B cell (primary cell): Measurements from ENCODE around the gene KLF11. TPM values are rescaled to one million over a fixed set of nuclear protein-coding genes. Genes with fewer than 3 reads are reported as not detected.

Experiments
- ATAC-seq: fragments of 200-7000 bp; cut with Tn5 transposase; one replicate; pipeline ENCODE4 v1.10.0; 2021; ENCODE audit warnings: low read depth, mild to moderate bottlenecking, moderate number of reproducible peaks, moderate library complexity
- CTCF ChIA-PET: fragments of 350-600 bp; sonication (Branson Sonifier 250); formaldehyde crosslinking; loops from one replicate; lab custom pipeline; 2021; ENCODE audit warnings: antibody characterized with exemption, inconsistent platforms; lab: Charles Lee
- POLR2A ChIA-PET: fragments of 350-600 bp; sonication (Branson Sonifier 250); formaldehyde crosslinking; loops from one replicate; lab custom pipeline; 2021; ENCODE audit warnings: antibody characterized with exemption; lab: Charles Lee
- DNase-seq: peaks from one replicate; pipeline ENCODE4 v3.0.0; 2013
- H2AFZ ChIP-seq: 2 replicates; pipeline ENCODE4 v1.6.1; 2012; ENCODE audit warnings: mild to moderate bottlenecking, low read depth, low read length; ENCODE audit not compliant: insufficient read depth, poor library complexity, severe bottlenecking
- H3K27ac ChIP-seq, 2 donors: 1 replicate in 1 of 2; 2 replicates in 1 of 2; pipeline ENCODE4 v1.5.1; 2012 to 2013; ENCODE audit warnings: low read length in 2 of 2, mild to moderate bottlenecking in 2 of 2, moderate library complexity in 1 of 2
- H3K27me3 ChIP-seq, 4 experiments: fragments of 200-600 bp in 1 of 4; sonication (generic) in 1 of 4; replicated peaks in 1 of 4; 1 replicate in 2 of 4; 2 replicates in 2 of 4; pipeline versions ENCODE4 v1.6.1 to v1.7.0; 2013 to 2016; ENCODE audit warnings: low read length in 3 of 4, mild to moderate bottlenecking in 2 of 4, mixed read lengths in 1 of 4, moderate library complexity in 1 of 4; ENCODE audit not compliant: insufficient read depth in 4 of 4, control insufficient read depth in 3 of 4; ENCODE audit errors: control extremely low read depth in 1 of 4
- H3K36me3 ChIP-seq, 2 experiments: replicated peaks in 1 of 2; 1 replicate in 1 of 2; 2 replicates in 1 of 2; pipeline versions ENCODE4 v1.6.1 to v1.7.1; 2013; ENCODE audit warnings: low read length in 1 of 2; ENCODE audit not compliant: insufficient read depth in 2 of 2, control insufficient read depth in 1 of 2; ENCODE audit errors: control extremely low read depth in 1 of 2, extremely low read depth in 1 of 2
- H3K4me1 ChIP-seq, 2 donors: fragments of 200-600 bp in 1 of 2; sonication (generic) in 1 of 2; 1 replicate in 1 of 2; 2 replicates in 1 of 2; pipeline versions ENCODE4 v1.5.1 to v1.6.1; 2013 to 2017; ENCODE audit warnings: low read length in 2 of 2; ENCODE audit not compliant: control insufficient read depth in 2 of 2, insufficient read depth in 2 of 2
- H3K4me2 ChIP-seq: replicated peaks from 2 replicates; pipeline ENCODE3; 2012; ENCODE audit warnings: mild to moderate bottlenecking, low read depth, low read length; ENCODE audit not compliant: poor library complexity, severe bottlenecking
- H3K4me3 ChIP-seq, 5 experiments: fragments of 200-600 bp in 1 of 5; sonication (generic) in 1 of 5; 1 replicate in 3 of 5; 2 replicates in 2 of 5; pipeline versions ENCODE4 v1.5.1 to v1.7.0; 2011 to 2016; ENCODE audit warnings: low read length in 4 of 5, mild to moderate bottlenecking in 4 of 5, low read depth in 2 of 5, control low read depth in 1 of 5, moderate library complexity in 1 of 5; ENCODE audit not compliant: insufficient read depth in 1 of 5; ENCODE audit errors: control extremely low read depth in 1 of 5, extremely low read depth in 1 of 5
- H3K79me2 ChIP-seq: fragments of 200-600 bp; sonication (generic); one replicate; pipeline ENCODE4 v1.6.0; 2016; ENCODE audit warnings: low read length; ENCODE audit not compliant: control insufficient read depth, insufficient read depth
- H3K9ac ChIP-seq: fragments of 200-600 bp; sonication (generic); 2 replicates; pipeline ENCODE4 v1.6.1; 2017; ENCODE audit warnings: mild to moderate bottlenecking, low read length, moderate library complexity
- H3K9me3 ChIP-seq, 3 donors: one replicate each; pipeline versions ENCODE4 v1.6.1 to v1.7.1; 2013; ENCODE audit warnings: low read length in 2 of 3; ENCODE audit not compliant: control insufficient read depth in 2 of 3, insufficient read depth in 1 of 3; ENCODE audit errors: control extremely low read depth in 1 of 3
- H4K20me1 ChIP-seq: 2 replicates; pipeline ENCODE4 v1.6.0; 2012; ENCODE audit warnings: mild to moderate bottlenecking, low read length; ENCODE audit not compliant: insufficient read depth, control insufficient read depth, poor library complexity, severe bottlenecking
- H3K27ac Mint-ChIP-seq: one replicate; pipeline ENCODE4 v1.8.0; 2021; ENCODE audit warnings: mixed read lengths
- H3K27me3 Mint-ChIP-seq: one replicate; pipeline ENCODE4 v1.8.0; 2021; ENCODE audit warnings: mixed read lengths
- H3K4me1 Mint-ChIP-seq: one replicate; pipeline ENCODE4 v1.8.0; 2021; ENCODE audit warnings: mixed read lengths
- H3K4me3 Mint-ChIP-seq: one replicate; pipeline ENCODE4 v1.8.0; 2021; ENCODE audit warnings: mixed read lengths
- H3K9me3 Mint-ChIP-seq: one replicate; pipeline ENCODE4 v1.8.0; 2022; ENCODE audit warnings: mixed read lengths; ENCODE audit not compliant: insufficient read depth
- CTCF ChIP-seq: fragments of 200-600 bp; IDR thresholded peaks from one replicate; pipeline ENCODE4 v1.8.0; 2022; ENCODE audit warnings: antibody characterized with exemption, mild to moderate bottlenecking
- EZH2 ChIP-seq: IDR thresholded peaks from 2 replicates; pipeline ENCODE4 v1.6.1; 2012; ENCODE audit warnings: borderline replicate concordance, low read depth, mild to moderate bottlenecking, moderate library complexity, low read length; ENCODE audit not compliant: insufficient read depth, poor library complexity, severe bottlenecking
- WGBS: methylation state at CpG from one replicate; pipeline ENCODE4 v1.1.5; 2013; ENCODE audit warnings: missing lambda C conversion rate; ENCODE audit not compliant: insufficient coverage; 5-methylcytosine and 5-hydroxymethylcytosine counted together
- intact Hi-C: fragments of 100-400 bp; cut with micrococcal nuclease; formaldehyde crosslinking; loops from one replicate; pipeline ENCODE4 v1.10.0; 2022
- polyA plus RNA-seq: library from polyadenylated mRNA; depleted of rRNA; stranded (reverse); fragments of >200 nt; gene quantifications from 2 replicates; pipeline ENCODE4 v1.2.3, GENCODE V29; 2012
- total RNA-seq, 2 donors: library from RNA; stranded (reverse); fragments of 120-200 nt in 1 of 2; gene quantifications; 1 replicate in 1 of 2; 2 replicates in 1 of 2; pipeline versions ENCODE4 v1.2.3 to v1.2.4, GENCODE V29; 2013 to 2022

The KLF11 gene
- total and polyA plus RNA-seq, 2 donors (not counting 1 experiment from before 2014, with no cell fraction given) = 20.8 to 48.4 TPM

GRCh38 chr2:10005461-10006235 lies 37.7 kb upstream of the KLF11 start:
- Histone ChIP-seq H3K9ac (no peak overlapping the region), H3K4me3 (no peak overlapping the region), H3K79me2 (no peaks in the 10 kb centered on the region), H3K27ac (no peak overlapping the region), H3K27me3 (peaks cover 0 to 10% (median 0%) of the 10 kb centered on the region in 4 experiments), H3K4me1 (no peaks in the 10 kb centered on the region), H4K20me1 (no peaks in the 10 kb centered on the region), H3K36me3 (no peaks in the 10 kb centered on the region), H2AFZ (no peak overlapping the region), H3K9me3 (peaks cover 0 to 8% (median 0%) of the 10 kb centered on the region in 3 donors), H3K4me2 (no peak overlapping the region)
- TF ChIP-seq EZH2 (no peak), CTCF (no peak)
- WGBS = 95% methylated on average over 15 of the region's 17 CpGs
- CTCF ChIA-PET = interaction anchor here (0.7 to 1.2 kb wide), 2 partner anchors 21 to 429 kb away, joined by 3 to 4 read pairs; no protein-coding TSS in a partner anchor
- no peaks in the 10 kb centered on the region for H3K27me3 Mint-ChIP-seq
- POLR2A ChIA-PET = no interaction called here
- ATAC-seq (no peak), DNase-seq (no peak)
- no peak overlapping the region for H3K27ac Mint-ChIP-seq
- H3K9me3 Mint-ChIP-seq = no peaks in the 10 kb centered on the region
- intact Hi-C loops = no loop called here
- H3K4me3 Mint-ChIP-seq = no peak overlapping the region
- no peaks in the 10 kb centered on the region for H3K4me1 Mint-ChIP-seq
